ENCODE data around the gene LY9. TPM values are rescaled to one million over a fixed set of nuclear protein-coding genes. Genes with fewer than 3 reads are reported as not detected.

Gene LY9
- total and polyA plus RNA-seq, 9 of the 15 experiments (the other 6 are each of a cell fraction or from before 2014, with no cell fraction given): not detected

DNA sequence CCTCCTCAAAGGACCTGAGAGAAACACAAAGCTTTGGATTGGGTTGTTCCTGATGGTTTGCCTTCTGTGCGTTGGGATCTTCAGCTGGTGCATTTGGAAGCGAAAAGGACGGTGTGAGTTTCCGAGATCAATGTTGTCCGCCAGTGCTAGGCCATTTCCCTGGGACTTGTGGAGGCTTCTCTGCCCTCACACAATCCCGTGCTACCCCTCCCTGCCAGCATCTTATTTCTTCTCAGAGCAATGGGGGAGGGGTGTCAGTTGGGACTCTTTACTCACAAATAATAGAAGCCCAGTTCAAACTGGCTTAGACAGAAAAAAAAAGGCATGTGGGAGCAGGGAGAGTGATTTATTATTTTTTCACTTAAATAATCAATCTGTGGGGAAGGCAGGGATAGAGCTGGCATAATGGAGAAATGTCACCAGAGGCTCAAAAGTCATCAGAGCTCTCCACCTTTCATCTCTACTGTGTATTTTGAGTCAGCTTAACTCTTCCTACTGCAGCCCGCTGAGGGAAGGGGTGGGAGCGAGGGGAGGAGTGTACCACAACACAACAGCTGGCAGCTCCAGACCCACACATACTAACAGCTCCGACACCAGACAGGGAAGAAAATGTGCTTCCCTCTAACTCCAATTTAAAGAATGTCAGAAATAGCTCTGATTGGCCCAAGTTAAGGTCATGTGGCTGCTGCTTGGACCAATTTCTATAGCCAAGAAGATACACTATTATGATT lies 22.4 kb downstream of the LY9 start:
- no peak for ATAC-seq
- Histone ChIP-seq H3K27ac (ENCODE audit: extremely low read depth, low read depth, low read length) (no peak overlapping the region), H3K36me3 (ENCODE audit: control insufficient read depth, insufficient read depth, low read length) (no peaks in the 10 kb centered on the region), H3K79me2 (ENCODE audit: control insufficient read depth, insufficient read depth, low read length) (no peaks in the 10 kb centered on the region), H3K4me1 (replicated peaks in 1 of 2; ENCODE audit: control insufficient read depth in 2 of 2, insufficient read depth in 2 of 2, low read length in 2 of 2) (peaks cover 0 to 2% of the 10 kb centered on the region in 2 experiments; a peak in 2 of 5 replicates), H3K9ac (ENCODE audit: insufficient read depth in 1 of 2, low read depth in 2 of 2, low read length in 2 of 2) (no peak overlapping the region), H3K9me3 (replicated peaks; ENCODE audit: control insufficient read depth, insufficient read depth, low read depth, low read length) (no peaks in the 10 kb centered on the region), H3K9me1 (ENCODE audit: control insufficient read depth, insufficient read depth, low read length) (no peaks in the 10 kb centered on the region), H4K20me1 (replicated peaks; ENCODE audit: control insufficient read depth, insufficient read depth, low read length) (no peaks in the 10 kb centered on the region), H3K4me2 (ENCODE audit: insufficient read depth, low read length) (no peak overlapping the region), H2AFZ (ENCODE audit: low read depth, low read length) (no peak overlapping the region), H3K4me3 (no peak overlapping the region), H3K27me3 (ENCODE audit: control insufficient read depth in 2 of 2, insufficient read depth in 2 of 2, low read length in 2 of 2) (peaks cover 26 to 57% of the 10 kb centered on the region in 2 experiments)
- ChIA-PET POLR2A (interaction anchor here (0.5 to 0.8 kb wide), 5 partner anchors 13 to 728 kb away, joined by 3 read pairs; no protein-coding TSS in a partner anchor), CTCF (ENCODE audit: low intra/inter-chr PET ratio) (no interaction called here)
- FAIRE-seq: no peak
- in situ Hi-C loops (cut with MboI): no loop called here
- TF ChIP-seq, protein P1, sequence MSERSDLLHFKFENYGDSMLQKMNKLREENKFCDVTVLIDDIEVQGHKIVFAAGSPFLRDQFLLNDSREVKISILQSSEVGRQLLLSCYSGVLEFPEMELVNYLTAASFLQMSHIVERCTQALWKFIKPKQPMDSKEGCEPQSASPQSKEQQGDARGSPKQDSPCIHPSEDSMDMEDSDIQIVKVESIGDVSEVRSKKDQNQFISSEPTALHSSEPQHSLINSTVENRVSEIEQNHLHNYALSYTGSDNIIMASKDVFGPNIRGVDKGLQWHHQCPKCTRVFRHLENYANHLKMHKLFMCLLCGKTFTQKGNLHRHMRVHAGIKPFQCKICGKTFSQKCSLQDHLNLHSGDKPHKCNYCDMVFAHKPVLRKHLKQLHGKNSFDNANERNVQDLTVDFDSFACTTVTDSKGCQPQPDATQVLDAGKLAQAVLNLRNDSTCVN (CRISPR knock-in tag; IDR thresholded peaks at IDR 0.05): no peak
- TF ChIP-seq, protein P2, sequence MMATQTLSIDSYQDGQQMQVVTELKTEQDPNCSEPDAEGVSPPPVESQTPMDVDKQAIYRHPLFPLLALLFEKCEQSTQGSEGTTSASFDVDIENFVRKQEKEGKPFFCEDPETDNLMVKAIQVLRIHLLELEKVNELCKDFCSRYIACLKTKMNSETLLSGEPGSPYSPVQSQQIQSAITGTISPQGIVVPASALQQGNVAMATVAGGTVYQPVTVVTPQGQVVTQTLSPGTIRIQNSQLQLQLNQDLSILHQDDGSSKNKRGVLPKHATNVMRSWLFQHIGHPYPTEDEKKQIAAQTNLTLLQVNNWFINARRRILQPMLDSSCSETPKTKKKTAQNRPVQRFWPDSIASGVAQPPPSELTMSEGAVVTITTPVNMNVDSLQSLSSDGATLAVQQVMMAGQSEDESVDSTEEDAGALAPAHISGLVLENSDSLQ (IDR thresholded peaks at IDR 0.05): peak; percentile 13; the same call in 1 of the 2 replicates
- TF ChIP-seq SOX6 (IDR thresholded peaks at IDR 0.05): no peak
- BruUV-seq (replicated peaks): no TSS peak
- intact Hi-C loops (cut with micrococcal nuclease): no loop called here
- WGBS (ENCODE audit: insufficient coverage, low coverage, missing lambda C conversion rate): 1% methylated on average over 8 of the region's 9 CpGs
- no peak for DNase-seq (ENCODE audit: extremely low read depth in 1 of 4, low spot score in 3 of 4)

Data from K562 (cell line).